Vagina (tissue), 2 donors: Measurements from ENCODE around the gene E2F6. TPM values are rescaled to one million over a fixed set of nuclear protein-coding genes. Genes with fewer than 3 reads are reported as not detected.

Experiments used
- DNase-seq, 2 donors: peaks; one replicate each; pipeline ENCODE4 v3.0.0-alpha.2; 2017; ENCODE audit errors: extremely low spot score in 2 of 2
- H3K27ac ChIP-seq: fragments of 200-600 bp; sonication (generic); one replicate; pipeline ENCODE4 v1.5.1; 2019
- H3K27me3 ChIP-seq: fragments of 200-600 bp; sonication (generic); one replicate; pipeline ENCODE4 v1.5.1; 2019
- H3K36me3 ChIP-seq, 2 donors: fragments of 200-600 bp; sonication (generic); one replicate each; pipeline ENCODE4 v1.5.1; 2017 to 2019
- H3K4me1 ChIP-seq: fragments of 200-600 bp; sonication (generic); one replicate; pipeline ENCODE4 v1.5.1; 2019
- H3K4me3 ChIP-seq, 2 donors: fragments of 200-600 bp; sonication (generic); 1 replicate in 1 of 2; 2 replicates in 1 of 2; pipeline ENCODE4 v1.5.1; 2016 to 2019
- H3K9me3 ChIP-seq: fragments of 200-600 bp; sonication (generic); one replicate; pipeline ENCODE4 v1.5.1; 2019
- POLR2A ChIP-seq, 2 donors: fragments of 450-650 bp; IDR thresholded peaks; one replicate each; pipeline ENCODE4 v1.6.1; 2017; ENCODE audit warnings: antibody characterized with exemption in 2 of 2, mild to moderate bottlenecking in 2 of 2, moderate library complexity in 2 of 2
- POLR2AphosphoS5 ChIP-seq, 2 donors: sonication (generic); formaldehyde crosslinking; IDR thresholded peaks; one replicate each; pipeline ENCODE4 v1.9.0; 2017; ENCODE audit warnings: antibody characterized with exemption in 2 of 2, mild to moderate bottlenecking in 2 of 2, low read depth in 1 of 2; ENCODE audit not compliant: insufficient read depth in 1 of 2
- intact Hi-C: fragments of 100-400 bp; cut with DNase I; formaldehyde crosslinking; loops from one replicate; pipeline ENCODE4 v1.15.1; 2023
- total RNA-seq: library from RNA; depleted of rRNA; stranded (reverse); fragments of >200 nt; gene quantifications from one replicate; pipeline ENCODE4 v1.2.3, GENCODE V29; 2016
- TF ChIP-seq, protein P1 (sequence below), 3 experiments: fragments of 450-650 bp in 2 of 3; fragments of 200-600 bp in 1 of 3; sonication (generic) in 1 of 3; IDR thresholded peaks; one replicate each; pipeline ENCODE4 v1.5.1; 2017 to 2019; ENCODE audit warnings: antibody characterized with exemption in 3 of 3, mild to moderate bottlenecking in 2 of 3, moderate library complexity in 2 of 3

Gene E2F6, protein sequence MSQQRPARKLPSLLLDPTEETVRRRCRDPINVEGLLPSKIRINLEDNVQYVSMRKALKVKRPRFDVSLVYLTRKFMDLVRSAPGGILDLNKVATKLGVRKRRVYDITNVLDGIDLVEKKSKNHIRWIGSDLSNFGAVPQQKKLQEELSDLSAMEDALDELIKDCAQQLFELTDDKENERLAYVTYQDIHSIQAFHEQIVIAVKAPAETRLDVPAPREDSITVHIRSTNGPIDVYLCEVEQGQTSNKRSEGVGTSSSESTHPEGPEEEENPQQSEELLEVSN
- total RNA-seq: 9.1 TPM

DNA sequence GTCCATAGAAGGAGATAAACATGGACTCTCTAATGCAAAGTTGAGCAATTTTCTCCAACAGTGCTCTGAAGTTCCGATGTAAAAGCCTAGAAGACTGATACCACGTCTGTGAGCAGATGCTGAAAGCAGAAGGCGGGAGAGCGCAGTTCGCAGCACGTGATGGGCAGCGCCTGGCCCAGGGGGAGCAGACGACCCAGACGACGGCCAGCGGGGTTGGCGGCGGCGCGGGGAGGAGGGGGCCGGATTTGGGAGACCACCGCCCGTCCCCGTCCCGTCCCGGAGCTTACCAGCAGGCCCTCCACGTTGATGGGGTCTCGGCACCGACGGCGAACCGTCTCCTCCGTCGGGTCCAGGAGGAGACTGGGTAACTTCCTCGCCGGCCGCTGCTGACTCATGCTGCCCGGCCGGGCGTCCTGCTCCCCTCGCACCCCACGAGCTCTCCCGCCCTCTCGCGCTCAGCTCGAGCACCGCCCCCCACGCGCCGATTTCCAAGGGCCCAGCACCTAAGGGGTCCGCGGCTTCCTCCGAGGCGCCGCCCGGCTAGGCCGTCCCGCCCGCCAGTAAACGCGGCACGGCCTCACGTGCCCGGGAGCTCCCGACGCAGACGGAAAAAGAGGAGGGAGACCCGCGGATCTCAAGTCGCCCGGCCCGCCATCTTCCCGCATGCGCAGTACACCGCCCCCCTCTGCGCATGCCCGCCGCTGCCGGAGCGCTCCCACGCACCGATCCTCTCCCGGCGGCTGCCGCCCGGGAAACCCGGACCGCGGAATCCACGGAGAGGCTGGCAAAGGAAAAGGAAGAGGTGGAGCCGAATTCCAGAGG is at the start of gene E2F6:
E2F6 (minus strand) TSS at position 677 of the 822 bp plus-strand sequence; CDS start at position 395, 282 bp downstream.
- intact Hi-C loops: no loop called here
- no peaks in the 10 kb centered on the region for H3K36me3 ChIP-seq
- TF ChIP-seq POLR2AphosphoS5 (IDR thresholded peaks at IDR 0.05; ENCODE audit: insufficient read depth in 1 of 2, low read depth in 1 of 2) (peak; percentile 98), POLR2A (IDR thresholded peaks at IDR 0.05) (peak in 1 of 2 donors; percentile 89)
- TF ChIP-seq, protein P1, sequence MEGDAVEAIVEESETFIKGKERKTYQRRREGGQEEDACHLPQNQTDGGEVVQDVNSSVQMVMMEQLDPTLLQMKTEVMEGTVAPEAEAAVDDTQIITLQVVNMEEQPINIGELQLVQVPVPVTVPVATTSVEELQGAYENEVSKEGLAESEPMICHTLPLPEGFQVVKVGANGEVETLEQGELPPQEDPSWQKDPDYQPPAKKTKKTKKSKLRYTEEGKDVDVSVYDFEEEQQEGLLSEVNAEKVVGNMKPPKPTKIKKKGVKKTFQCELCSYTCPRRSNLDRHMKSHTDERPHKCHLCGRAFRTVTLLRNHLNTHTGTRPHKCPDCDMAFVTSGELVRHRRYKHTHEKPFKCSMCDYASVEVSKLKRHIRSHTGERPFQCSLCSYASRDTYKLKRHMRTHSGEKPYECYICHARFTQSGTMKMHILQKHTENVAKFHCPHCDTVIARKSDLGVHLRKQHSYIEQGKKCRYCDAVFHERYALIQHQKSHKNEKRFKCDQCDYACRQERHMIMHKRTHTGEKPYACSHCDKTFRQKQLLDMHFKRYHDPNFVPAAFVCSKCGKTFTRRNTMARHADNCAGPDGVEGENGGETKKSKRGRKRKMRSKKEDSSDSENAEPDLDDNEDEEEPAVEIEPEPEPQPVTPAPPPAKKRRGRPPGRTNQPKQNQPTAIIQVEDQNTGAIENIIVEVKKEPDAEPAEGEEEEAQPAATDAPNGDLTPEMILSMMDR (IDR thresholded peaks at IDR 0.05): peak in 1 of 3 experiments; percentile 23
- H3K4me1 ChIP-seq: peaks cover 40% of the 10 kb centered on the region
- no peaks in the 10 kb centered on the region for H3K9me3 ChIP-seq
- DNase-seq: peak in 1 of 2 donors; percentile 91
- peak within 1 kb of the TSS; percentile 91 for H3K27ac ChIP-seq
- no peaks in the 10 kb centered on the region for H3K27me3 ChIP-seq
- peak within 1 kb of the TSS; percentile 71 to 80 for H3K4me3 ChIP-seq

DNA sequence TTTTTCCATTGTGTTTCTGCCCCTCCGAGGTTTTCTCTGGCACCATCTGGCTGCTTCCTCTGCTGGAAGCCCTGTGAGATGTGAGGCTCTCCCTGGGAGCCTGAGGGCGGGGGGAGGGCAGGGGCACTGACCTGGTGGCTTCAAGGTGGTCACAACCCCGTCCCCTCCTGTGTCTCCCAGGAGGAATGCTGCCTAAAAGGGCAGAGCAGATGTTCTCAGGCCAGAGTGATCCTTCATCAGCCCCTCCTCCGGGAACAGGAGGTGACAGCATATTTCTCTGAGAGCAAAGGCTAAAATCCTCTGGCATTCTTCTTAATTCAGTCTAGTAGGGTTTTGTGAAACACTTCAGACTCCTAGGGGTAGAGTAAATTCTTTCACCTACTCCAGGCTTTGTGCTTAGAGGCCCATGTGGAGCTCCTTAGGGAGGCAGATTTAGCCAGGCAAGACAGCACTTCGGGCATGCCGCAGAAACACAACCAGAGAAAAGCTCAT is 49.6 kb upstream of the E2F6 start:
- TF ChIP-seq POLR2AphosphoS5 (IDR thresholded peaks at IDR 0.05; ENCODE audit: insufficient read depth in 1 of 2, low read depth in 1 of 2) (peak in 1 of 2 donors; percentile 47), POLR2A (IDR thresholded peaks at IDR 0.05) (no peak)
- H3K27me3 ChIP-seq: no peaks in the 10 kb centered on the region
- intact Hi-C loops: no loop called here
- no peak overlapping the region for H3K4me3 ChIP-seq
- no peaks in the 10 kb centered on the region for H3K36me3 ChIP-seq
- H3K27ac ChIP-seq: peak overlapping the region; percentile 3
- H3K9me3 ChIP-seq: no peaks in the 10 kb centered on the region
- peaks cover 5% of the 10 kb centered on the region for H3K4me1 ChIP-seq
- DNase-seq: no peak

- H3K27me3 ChIP-seq: no peaks in the 10 kb centered on the region
- no peaks in the 10 kb centered on the region for H3K9me3 ChIP-seq
- no peak overlapping the region for H3K4me3 ChIP-seq
- TF ChIP-seq POLR2A (IDR thresholded peaks at IDR 0.05): no peak
- TF ChIP-seq, protein P1 (IDR thresholded peaks at IDR 0.05): no peak
- TF ChIP-seq POLR2AphosphoS5 (IDR thresholded peaks at IDR 0.05; ENCODE audit: insufficient read depth in 1 of 2, low read depth in 1 of 2): no peak
- H3K4me1 ChIP-seq: peaks cover 5% of the 10 kb centered on the region
- DNase-seq: no peak
- H3K27ac ChIP-seq: peak overlapping the region; percentile 3
- no peaks in the 10 kb centered on the region for H3K36me3 ChIP-seq
- intact Hi-C loops: no loop called here
Measured at GRCh38 chr2:11514904-11515303, 48.9 kb upstream of the E2F6 start.

GRCh38 chr2:11514081-11514730 is 48.2 kb upstream of the E2F6 start:
- H3K27ac ChIP-seq: peak overlapping the region; percentile 3
- H3K9me3 ChIP-seq: no peaks in the 10 kb centered on the region
- peaks cover 5% of the 10 kb centered on the region for H3K4me1 ChIP-seq

More at GRCh38 chr2:11514081-11514730, 48.2 kb upstream of the E2F6 start:
- Histone ChIP-seq H3K36me3 (no peaks in the 10 kb centered on the region), H3K4me3 (no peak overlapping the region), H3K27me3 (no peaks in the 10 kb centered on the region)
- intact Hi-C loops: no loop called here
- no peak for DNase-seq
- no peak for TF ChIP-seq POLR2A (IDR thresholded peaks at IDR 0.05)
- no peak for TF ChIP-seq POLR2AphosphoS5 (IDR thresholded peaks at IDR 0.05; ENCODE audit: insufficient read depth in 1 of 2, low read depth in 1 of 2)
- TF ChIP-seq, protein P1 (IDR thresholded peaks at IDR 0.05): no peak
